Hepatocyte (in vitro differentiated cells): Measurements from ENCODE around the gene DPH1. TPM values are rescaled to one million over a fixed set of nuclear protein-coding genes. Genes with fewer than 3 reads are reported as not detected.

ENCODE experiments used
- DNase-seq: peaks from one replicate; pipeline ENCODE4 v3.0.0-alpha.2; 2016; ENCODE audit warnings: low spot score
- H2AFZ ChIP-seq: fragments of 200-600 bp; sonication (generic); 2 replicates; pipeline ENCODE4 v1.6.0; 2016; ENCODE audit warnings: antibody characterized with exemption, mild to moderate bottlenecking
- H3K27ac ChIP-seq: fragments of 200-600 bp; sonication (generic); 2 replicates; pipeline ENCODE4 v1.5.1; 2016; ENCODE audit warnings: mild to moderate bottlenecking
- H3K27me3 ChIP-seq: fragments of 200-600 bp; sonication (generic); 2 replicates; pipeline ENCODE4 v1.6.1; 2016
- H3K36me3 ChIP-seq: fragments of 200-600 bp; sonication (generic); replicated peaks from 2 replicates; pipeline ENCODE4 v1.5.1; 2016; ENCODE audit warnings: low read depth; ENCODE audit not compliant: insufficient read depth
- H3K4me1 ChIP-seq: fragments of 200-600 bp; sonication (generic); 2 replicates; pipeline ENCODE4 v1.5.1; 2016; ENCODE audit warnings: mild to moderate bottlenecking, moderate library complexity; ENCODE audit not compliant: insufficient read depth
- H3K4me2 ChIP-seq: fragments of 200-600 bp; sonication (generic); 2 replicates; pipeline ENCODE4 v1.6.0; 2016
- H3K4me3 ChIP-seq: fragments of 200-600 bp; sonication (generic); 2 replicates; pipeline ENCODE4 v1.5.1; 2016; ENCODE audit warnings: mild to moderate bottlenecking
- H3K79me2 ChIP-seq: fragments of 200-600 bp; sonication (generic); 2 replicates; pipeline ENCODE4 v1.6.0; 2017; ENCODE audit warnings: mild to moderate bottlenecking
- H3K9me2 ChIP-seq: fragments of 200-600 bp; sonication (generic); replicated peaks from 2 replicates; pipeline ENCODE4 v1.6.0; 2017; ENCODE audit warnings: mild to moderate bottlenecking; ENCODE audit not compliant: insufficient read depth
- H3K9me3 ChIP-seq: fragments of 200-600 bp; sonication (generic); 2 replicates; pipeline ENCODE4 v1.5.1; 2016; ENCODE audit warnings: low read depth, mild to moderate bottlenecking
- H4K20me1 ChIP-seq: fragments of 200-600 bp; sonication (generic); 2 replicates; pipeline ENCODE4 v1.6.0; 2016; ENCODE audit warnings: mild to moderate bottlenecking; ENCODE audit not compliant: insufficient read depth, poor library complexity, severe bottlenecking
- CTCF ChIP-seq: fragments of 200-600 bp; sonication (generic); IDR thresholded peaks from 2 replicates; pipeline ENCODE4 v1.5.1; 2016; ENCODE audit warnings: antibody characterized with exemption, mild to moderate bottlenecking; ENCODE audit not compliant: poor library complexity
- EZH2 ChIP-seq: fragments of 200-600 bp; sonication (generic); IDR thresholded peaks from 2 replicates; pipeline ENCODE4 v1.6.1; 2016; ENCODE audit warnings: antibody characterized with exemption, mild to moderate bottlenecking, borderline replicate concordance
- EZH2phosphoT487 ChIP-seq: fragments of 200-600 bp; sonication (generic); IDR thresholded peaks from one replicate; pipeline ENCODE4 v1.6.1; 2018; ENCODE audit warnings: antibody characterized with exemption, mild to moderate bottlenecking, low read depth, moderate library complexity; ENCODE audit not compliant: unreplicated experiment, severe bottlenecking
- WGBS: methylation state at CpG from one replicate; pipeline ENCODE4 v1.1.6; 2016; ENCODE audit warnings: low lambda C conversion rate; ENCODE audit errors: missing lambda C conversion rate; 5-methylcytosine and 5-hydroxymethylcytosine counted together
- polyA plus RNA-seq: library from polyadenylated mRNA; unstranded; fragments of >200 nt; fragmentation: Nextera tagmentation; extraction: Ambion mirVana; gene quantifications from 2 replicates; pipeline ENCODE4 v1.2.1, GENCODE V29; 2016
- total RNA-seq: library from RNA; depleted of rRNA; stranded (reverse); fragments of >200 nt; gene quantifications from 2 replicates; pipeline ENCODE4 v1.2.3, GENCODE V29; 2014

The DPH1 gene
- total and polyA plus RNA-seq, 2 experiments from 2014 or later = 27.8 to 45.2 TPM

GRCh38 chr17:1992541-1992940, 37.4 kb upstream of the DPH1 start:
- Histone ChIP-seq H3K4me2 (no peak overlapping the region), H4K20me1 (no peaks in the 10 kb centered on the region), H2AFZ (no peak overlapping the region), H3K9me3 (no peaks in the 10 kb centered on the region), H3K9me2 (no peaks in the 10 kb centered on the region), H3K27me3 (no peaks in the 10 kb centered on the region), H3K27ac (no peak overlapping the region), H3K79me2 (no peaks in the 10 kb centered on the region), H3K36me3 (no peaks in the 10 kb centered on the region), H3K4me1 (peaks cover 22% of the 10 kb centered on the region), H3K4me3 (no peak overlapping the region)
- WGBS = 90% methylated on average over 10 of the region's 10 CpGs
- TF ChIP-seq CTCF = no peak
- no peak for TF ChIP-seq EZH2phosphoT487
- TF ChIP-seq EZH2 = no peak
- no peak for DNase-seq

- WGBS = 93% methylated on average over 4 of the region's 4 CpGs
- DNase-seq = no peak
- H3K27me3 ChIP-seq = no peaks in the 10 kb centered on the region
- H3K79me2 ChIP-seq = no peaks in the 10 kb centered on the region
- peak overlapping the region; percentile 40 for H3K27ac ChIP-seq
- H3K36me3 ChIP-seq = no peaks in the 10 kb centered on the region
- H2AFZ ChIP-seq = no peak overlapping the region
- peaks cover 41% of the 10 kb centered on the region for H3K4me1 ChIP-seq
- H3K9me3 ChIP-seq = no peaks in the 10 kb centered on the region
- no peak overlapping the region for H3K4me2 ChIP-seq
- H3K4me3 ChIP-seq = no peak overlapping the region
- no peaks in the 10 kb centered on the region for H4K20me1 ChIP-seq
- H3K9me2 ChIP-seq = no peaks in the 10 kb centered on the region
- TF ChIP-seq CTCF = no peak
- TF ChIP-seq EZH2phosphoT487 = no peak
- TF ChIP-seq EZH2 = no peak
These were observed 35.2 kb upstream of the DPH1 start for GRCh38 chr17:1994707-1995106.

- WGBS = 66% methylated on average over 13 of the region's 16 CpGs
- peak overlapping the region; percentile 95 for H3K4me2 ChIP-seq
- H3K36me3 ChIP-seq = no peaks in the 10 kb centered on the region
- no peaks in the 10 kb centered on the region for H3K79me2 ChIP-seq
- H3K4me3 ChIP-seq = no peak overlapping the region
- DNase-seq = no peak
- H3K9me3 ChIP-seq = no peaks in the 10 kb centered on the region
- H2AFZ ChIP-seq = no peak overlapping the region
- peak overlapping the region; percentile 40 for H3K27ac ChIP-seq
- no peaks in the 10 kb centered on the region for H3K9me2 ChIP-seq
- H3K4me1 ChIP-seq = peaks cover 46% of the 10 kb centered on the region
- no peak for TF ChIP-seq EZH2
- TF ChIP-seq CTCF = no peak
- no peak for TF ChIP-seq EZH2phosphoT487
- H4K20me1 ChIP-seq = no peaks in the 10 kb centered on the region
- no peaks in the 10 kb centered on the region for H3K27me3 ChIP-seq
These were observed 34.5 kb upstream of the DPH1 start for GRCh38 chr17:1995321-1995892.
